ENCODE measurements around the gene PLSCR4. TPM values are rescaled to one million over a fixed set of nuclear protein-coding genes. Genes with fewer than 3 reads are reported as not detected.

PLSCR4 gene
- total and polyA plus RNA-seq, 2 of the 4 experiments (the other 2 are of a cell fraction): 3.8 to 4.4 TPM

DNA sequence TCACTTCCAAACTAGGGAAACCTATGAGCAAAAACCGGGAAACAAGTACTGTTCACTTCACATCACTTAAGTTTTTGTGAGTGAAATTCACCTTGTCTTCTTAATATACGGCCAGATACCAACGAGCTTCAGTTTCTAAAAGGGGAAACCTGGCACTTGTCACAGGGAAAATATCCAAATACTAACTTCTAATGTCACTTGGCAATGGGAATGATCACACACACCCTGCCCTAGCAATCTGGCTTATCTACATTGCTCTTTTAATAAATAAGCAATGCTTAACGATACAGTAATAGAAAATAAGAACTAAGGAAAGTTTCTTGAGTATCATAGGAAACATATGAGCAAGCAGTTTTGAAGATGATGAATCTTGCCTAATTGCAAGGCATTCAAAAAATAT, 55.3 kb downstream of the PLSCR4 start:
- H2AFZ ChIP-seq (replicated peaks; ENCODE audit: low read length, poor library complexity): no peak overlapping the region
- H3K79me1 ChIP-seq (ENCODE audit: low read depth in 1 of 2, low read length in 2 of 2): no peaks in the 10 kb centered on the region
- H3K36me3 ChIP-seq (ENCODE audit: control insufficient read depth, insufficient read depth, low read length): no peaks in the 10 kb centered on the region
- H3K4ac ChIP-seq (ENCODE audit: low read depth, low read length): no peak overlapping the region
- no peak overlapping the region for H3K56ac ChIP-seq (ENCODE audit: extremely low read depth, insufficient read depth, low read length)
- H2AK9ac ChIP-seq (replicated peaks; ENCODE audit: low read depth, low read length, poor library complexity): no peak overlapping the region
- H4K5ac ChIP-seq (ENCODE audit: low read depth, low read length): no peak overlapping the region
- H3K4me2 ChIP-seq (ENCODE audit: low read depth, low read length): no peak overlapping the region
- H3K27ac ChIP-seq (ENCODE audit: insufficient read depth, low read length): no peak overlapping the region
- no peaks in the 10 kb centered on the region for H3K9me3 ChIP-seq (ENCODE audit: control insufficient read depth, insufficient read depth, low read length)
- whole genome bisulfite sequencing, 2 experiments (ENCODE audit: extremely low coverage in 2 of 2, insufficient read length in 1 of 2): no CpG with 5 or more reads among the region's 4 CpGs
- H4K20me1 ChIP-seq (ENCODE audit: insufficient read depth, low read length): no peaks in the 10 kb centered on the region
- H2AK5ac ChIP-seq (ENCODE audit: low read depth, low read length): no peak overlapping the region
- no peaks in the 10 kb centered on the region for H3K4me1 ChIP-seq (ENCODE audit: control insufficient read depth, insufficient read depth, low read length)
- no peak overlapping the region for H3K14ac ChIP-seq (replicated peaks; ENCODE audit: low read depth, low read length)
- dilution Hi-C loops (cut with HindIII; ENCODE audit: low sequenced_read_pairs, unreplicated experiment): no loop called here
- H3K9me1 ChIP-seq (ENCODE audit: insufficient read depth, low read length): no peaks in the 10 kb centered on the region
- no peaks in the 10 kb centered on the region for H3K27me3 ChIP-seq (ENCODE audit: control insufficient read depth, insufficient read depth, low read length)
- H3K9ac ChIP-seq (ENCODE audit: low read depth, low read length): no peak overlapping the region
- no peak overlapping the region for H3K18ac ChIP-seq (ENCODE audit: low read depth, low read length)
- no peak overlapping the region for H2BK15ac ChIP-seq (ENCODE audit: low read depth, low read length)
- ATAC-seq (ENCODE audit: low read depth) (no peak), DNase-seq (no peak)
- ChIA-PET POLR2A (ENCODE audit: unreplicated experiment) (no interaction called here), CTCF (no interaction called here)
- no peak overlapping the region for H3K23ac ChIP-seq (ENCODE audit: low read depth, low read length)
- no peak overlapping the region for H4K8ac ChIP-seq (ENCODE audit: low read depth in 2 of 2, low read length in 2 of 2)
- H4K91ac ChIP-seq (ENCODE audit: insufficient read depth, low read depth, low read length): no peak overlapping the region
- BruUV-seq (replicated peaks): no TSS peak
- in situ Hi-C loops (cut with MboI; ENCODE audit: low sequenced_read_pairs): no loop called here
- intact Hi-C loops (cut with micrococcal nuclease): no loop called here
- no peak overlapping the region for H2BK120ac ChIP-seq (ENCODE audit: low read depth, low read length)
- H2BK5ac ChIP-seq (ENCODE audit: low read depth, low read length, poor library complexity, severe bottlenecking): no peak overlapping the region
- no peak overlapping the region for H2BK20ac ChIP-seq (ENCODE audit: low read depth, low read length)
- TF ChIP-seq RAD21 (IDR thresholded peaks at IDR 0.05; ENCODE audit: low read length): no peak
- TF ChIP-seq, protein P1, sequence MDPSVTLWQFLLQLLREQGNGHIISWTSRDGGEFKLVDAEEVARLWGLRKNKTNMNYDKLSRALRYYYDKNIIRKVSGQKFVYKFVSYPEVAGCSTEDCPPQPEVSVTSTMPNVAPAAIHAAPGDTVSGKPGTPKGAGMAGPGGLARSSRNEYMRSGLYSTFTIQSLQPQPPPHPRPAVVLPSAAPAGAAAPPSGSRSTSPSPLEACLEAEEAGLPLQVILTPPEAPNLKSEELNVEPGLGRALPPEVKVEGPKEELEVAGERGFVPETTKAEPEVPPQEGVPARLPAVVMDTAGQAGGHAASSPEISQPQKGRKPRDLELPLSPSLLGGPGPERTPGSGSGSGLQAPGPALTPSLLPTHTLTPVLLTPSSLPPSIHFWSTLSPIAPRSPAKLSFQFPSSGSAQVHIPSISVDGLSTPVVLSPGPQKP (IDR thresholded peaks at IDR 0.05; ENCODE audit: borderline replicate concordance, low read depth, low read length): no peak
- TF ChIP-seq, protein P2, sequence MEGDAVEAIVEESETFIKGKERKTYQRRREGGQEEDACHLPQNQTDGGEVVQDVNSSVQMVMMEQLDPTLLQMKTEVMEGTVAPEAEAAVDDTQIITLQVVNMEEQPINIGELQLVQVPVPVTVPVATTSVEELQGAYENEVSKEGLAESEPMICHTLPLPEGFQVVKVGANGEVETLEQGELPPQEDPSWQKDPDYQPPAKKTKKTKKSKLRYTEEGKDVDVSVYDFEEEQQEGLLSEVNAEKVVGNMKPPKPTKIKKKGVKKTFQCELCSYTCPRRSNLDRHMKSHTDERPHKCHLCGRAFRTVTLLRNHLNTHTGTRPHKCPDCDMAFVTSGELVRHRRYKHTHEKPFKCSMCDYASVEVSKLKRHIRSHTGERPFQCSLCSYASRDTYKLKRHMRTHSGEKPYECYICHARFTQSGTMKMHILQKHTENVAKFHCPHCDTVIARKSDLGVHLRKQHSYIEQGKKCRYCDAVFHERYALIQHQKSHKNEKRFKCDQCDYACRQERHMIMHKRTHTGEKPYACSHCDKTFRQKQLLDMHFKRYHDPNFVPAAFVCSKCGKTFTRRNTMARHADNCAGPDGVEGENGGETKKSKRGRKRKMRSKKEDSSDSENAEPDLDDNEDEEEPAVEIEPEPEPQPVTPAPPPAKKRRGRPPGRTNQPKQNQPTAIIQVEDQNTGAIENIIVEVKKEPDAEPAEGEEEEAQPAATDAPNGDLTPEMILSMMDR (conservative IDR thresholded peaks at IDR 0.05; ENCODE audit: low read depth, low read length): no peak
- no peak for TF ChIP-seq POLR2A (IDR thresholded peaks at IDR 0.05; ENCODE audit: low read depth, low read length)
- TF ChIP-seq MXI1 (IDR thresholded peaks at IDR 0.05; ENCODE audit: borderline replicate concordance, low read depth, low read length): no peak
- no peak for TF ChIP-seq BHLHE40 (IDR thresholded peaks at IDR 0.05; ENCODE audit: low read depth, low read length)
- TF ChIP-seq MAZ (IDR thresholded peaks at IDR 0.05; ENCODE audit: borderline replicate concordance, low read depth, low read length): no peak
- no peak for TF ChIP-seq FOS (IDR thresholded peaks at IDR 0.05; ENCODE audit: low read depth, low read length)
- TF ChIP-seq, protein P3, sequence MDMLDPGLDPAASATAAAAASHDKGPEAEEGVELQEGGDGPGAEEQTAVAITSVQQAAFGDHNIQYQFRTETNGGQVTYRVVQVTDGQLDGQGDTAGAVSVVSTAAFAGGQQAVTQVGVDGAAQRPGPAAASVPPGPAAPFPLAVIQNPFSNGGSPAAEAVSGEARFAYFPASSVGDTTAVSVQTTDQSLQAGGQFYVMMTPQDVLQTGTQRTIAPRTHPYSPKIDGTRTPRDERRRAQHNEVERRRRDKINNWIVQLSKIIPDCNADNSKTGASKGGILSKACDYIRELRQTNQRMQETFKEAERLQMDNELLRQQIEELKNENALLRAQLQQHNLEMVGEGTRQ (IDR thresholded peaks at IDR 0.05; ENCODE audit: low read depth, low read length): no peak
- TF ChIP-seq CEBPB (IDR thresholded peaks at IDR 0.05; ENCODE audit: low read depth, low read length): no peak
- TF ChIP-seq RFX5 (IDR thresholded peaks at IDR 0.05; ENCODE audit: low read depth, low read length): no peak
- TF ChIP-seq SMC3 (IDR thresholded peaks at IDR 0.05; ENCODE audit: low read depth, low read length): no peak
- no peak for TF ChIP-seq CHD1 (IDR thresholded peaks at IDR 0.05; ENCODE audit: low read depth, low read length)
- TF ChIP-seq NFE2L2 (IDR thresholded peaks at IDR 0.05; ENCODE audit: low read depth, low read length): no peak
- TF ChIP-seq RCOR1 (IDR thresholded peaks at IDR 0.05; ENCODE audit: insufficient replicate concordance, low read length): no peak
- TF ChIP-seq MAFK (IDR thresholded peaks at IDR 0.05; ENCODE audit: low read depth, low read length): no peak
- no peak overlapping the region for H3K4me3 ChIP-seq (ENCODE audit: insufficient read depth, low read depth, low read length)
